WERI-Rb-1 (cell line): ENCODE measurements around the gene CD47.

Experiments
- DNase-seq: peaks from one replicate; pipeline ENCODE4 v3.0.0-alpha.2; 2020
- H3K27ac ChIP-seq: fragments of 250-450 bp; sonication (Bioruptor Pico); 2 replicates; pipeline ENCODE4 v1.5.1; 2020; ENCODE audit warnings: mild to moderate bottlenecking, moderate library complexity
- H3K27me3 ChIP-seq: fragments of 250-450 bp; sonication (Bioruptor Pico); 2 replicates; pipeline ENCODE4 v1.5.1; 2021; ENCODE audit warnings: mild to moderate bottlenecking, low read depth, moderate library complexity; ENCODE audit not compliant: insufficient read depth, severe bottlenecking
- H3K36me3 ChIP-seq: fragments of 250-450 bp; sonication (Bioruptor Pico); 2 replicates; pipeline ENCODE4 v1.5.1; 2020; ENCODE audit warnings: mild to moderate bottlenecking, moderate library complexity
- H3K4me3 ChIP-seq: 2 replicates; pipeline ENCODE4 v1.5.1; 2011; ENCODE audit warnings: low read depth, mild to moderate bottlenecking, control low read depth, low read length
- H3K9me3 ChIP-seq: fragments of 250-450 bp; sonication (Bioruptor Pico); 2 replicates; pipeline ENCODE4 v1.5.1; 2021; ENCODE audit warnings: mild to moderate bottlenecking, moderate library complexity; ENCODE audit not compliant: severe bottlenecking
- TF ChIP-seq, protein P1 (sequence below): IDR thresholded peaks from 2 replicates; pipeline ENCODE4 v1.5.1; 2011; ENCODE audit warnings: low read depth, mild to moderate bottlenecking, control low read depth, inconsistent platforms, low read length

CD47 gene

DNA sequence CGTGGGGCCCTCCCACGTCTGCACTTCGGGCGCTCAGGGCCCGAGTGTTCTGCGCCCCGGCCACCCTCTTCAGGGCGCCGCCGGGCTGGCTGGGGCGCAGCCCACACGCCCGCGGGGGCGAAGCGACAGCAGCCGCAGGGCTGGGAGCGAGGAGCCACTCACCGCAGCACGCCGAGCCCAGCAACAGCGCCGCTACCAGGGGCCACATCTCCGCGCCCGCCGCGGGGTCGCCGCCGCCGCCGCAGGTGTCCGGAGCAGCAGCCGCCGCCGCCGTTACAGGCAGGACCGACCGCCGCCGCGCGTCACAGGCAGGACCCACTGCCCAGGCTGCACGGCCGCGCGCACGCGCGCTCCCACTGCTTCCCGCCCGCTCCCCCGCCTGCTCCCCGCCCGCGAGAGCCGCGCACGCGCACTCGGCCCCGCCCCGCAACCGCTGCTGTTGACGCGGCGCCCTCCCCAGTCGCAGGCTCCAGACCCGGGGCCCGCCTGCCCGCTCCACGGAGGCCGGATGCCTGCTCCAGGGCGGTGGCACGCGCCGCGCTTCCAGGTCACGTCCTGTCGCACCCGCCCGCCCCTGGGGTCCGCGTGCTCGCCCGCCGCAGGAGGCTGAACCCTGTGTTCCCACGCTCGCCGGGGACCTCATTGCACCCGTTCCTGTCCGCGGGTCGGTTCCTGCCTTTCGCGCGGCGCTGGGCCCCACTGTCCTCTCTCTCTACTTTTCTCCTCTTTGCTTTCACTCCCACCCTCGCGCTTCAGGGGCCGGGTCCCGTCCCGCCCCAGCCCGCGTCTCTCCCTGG, at the start of gene CD47:
Gene CD47, minus strand, starts transcription at position 331 of the 797 bp plus-strand sequence. Its CDS starts 123 bp downstream, at position 208.
- peak within 1 kb of the TSS; percentile 96 for H3K4me3 ChIP-seq
- peak within 1 kb of the TSS; percentile 62 for H3K27ac ChIP-seq
- H3K9me3 ChIP-seq: peaks cover 4% of the 10 kb centered on the region
- DNase-seq: peak; percentile 94
- no peaks in the 10 kb centered on the region for H3K27me3 ChIP-seq
- no peaks in the 10 kb centered on the region for H3K36me3 ChIP-seq
- TF ChIP-seq, protein P1, sequence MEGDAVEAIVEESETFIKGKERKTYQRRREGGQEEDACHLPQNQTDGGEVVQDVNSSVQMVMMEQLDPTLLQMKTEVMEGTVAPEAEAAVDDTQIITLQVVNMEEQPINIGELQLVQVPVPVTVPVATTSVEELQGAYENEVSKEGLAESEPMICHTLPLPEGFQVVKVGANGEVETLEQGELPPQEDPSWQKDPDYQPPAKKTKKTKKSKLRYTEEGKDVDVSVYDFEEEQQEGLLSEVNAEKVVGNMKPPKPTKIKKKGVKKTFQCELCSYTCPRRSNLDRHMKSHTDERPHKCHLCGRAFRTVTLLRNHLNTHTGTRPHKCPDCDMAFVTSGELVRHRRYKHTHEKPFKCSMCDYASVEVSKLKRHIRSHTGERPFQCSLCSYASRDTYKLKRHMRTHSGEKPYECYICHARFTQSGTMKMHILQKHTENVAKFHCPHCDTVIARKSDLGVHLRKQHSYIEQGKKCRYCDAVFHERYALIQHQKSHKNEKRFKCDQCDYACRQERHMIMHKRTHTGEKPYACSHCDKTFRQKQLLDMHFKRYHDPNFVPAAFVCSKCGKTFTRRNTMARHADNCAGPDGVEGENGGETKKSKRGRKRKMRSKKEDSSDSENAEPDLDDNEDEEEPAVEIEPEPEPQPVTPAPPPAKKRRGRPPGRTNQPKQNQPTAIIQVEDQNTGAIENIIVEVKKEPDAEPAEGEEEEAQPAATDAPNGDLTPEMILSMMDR: no peak

DNA sequence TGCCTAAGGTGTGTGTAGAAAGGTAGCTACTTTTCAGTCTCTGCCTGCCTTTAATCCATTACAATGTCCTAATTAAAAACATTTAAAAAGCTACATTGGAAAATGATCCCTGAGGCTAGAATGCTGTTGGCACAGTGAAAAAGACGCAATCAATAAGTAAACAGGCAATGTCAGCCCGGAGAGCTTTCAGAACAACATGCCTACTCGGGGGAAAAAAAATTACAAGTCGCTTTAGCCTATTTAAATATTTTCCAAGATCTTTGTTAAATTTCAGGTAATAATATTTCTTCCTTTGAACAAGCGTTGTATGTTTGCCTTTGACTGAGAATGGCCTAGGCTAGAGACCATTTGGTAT, 46.6 kb upstream of the CD47 start:
- no peak overlapping the region for H3K27ac ChIP-seq
- no peaks in the 10 kb centered on the region for H3K36me3 ChIP-seq
- no peak for DNase-seq
- H3K27me3 ChIP-seq: no peaks in the 10 kb centered on the region
- H3K9me3 ChIP-seq: no peaks in the 10 kb centered on the region
- TF ChIP-seq, protein P1: no peak
- H3K4me3 ChIP-seq: no peak overlapping the region

DNA sequence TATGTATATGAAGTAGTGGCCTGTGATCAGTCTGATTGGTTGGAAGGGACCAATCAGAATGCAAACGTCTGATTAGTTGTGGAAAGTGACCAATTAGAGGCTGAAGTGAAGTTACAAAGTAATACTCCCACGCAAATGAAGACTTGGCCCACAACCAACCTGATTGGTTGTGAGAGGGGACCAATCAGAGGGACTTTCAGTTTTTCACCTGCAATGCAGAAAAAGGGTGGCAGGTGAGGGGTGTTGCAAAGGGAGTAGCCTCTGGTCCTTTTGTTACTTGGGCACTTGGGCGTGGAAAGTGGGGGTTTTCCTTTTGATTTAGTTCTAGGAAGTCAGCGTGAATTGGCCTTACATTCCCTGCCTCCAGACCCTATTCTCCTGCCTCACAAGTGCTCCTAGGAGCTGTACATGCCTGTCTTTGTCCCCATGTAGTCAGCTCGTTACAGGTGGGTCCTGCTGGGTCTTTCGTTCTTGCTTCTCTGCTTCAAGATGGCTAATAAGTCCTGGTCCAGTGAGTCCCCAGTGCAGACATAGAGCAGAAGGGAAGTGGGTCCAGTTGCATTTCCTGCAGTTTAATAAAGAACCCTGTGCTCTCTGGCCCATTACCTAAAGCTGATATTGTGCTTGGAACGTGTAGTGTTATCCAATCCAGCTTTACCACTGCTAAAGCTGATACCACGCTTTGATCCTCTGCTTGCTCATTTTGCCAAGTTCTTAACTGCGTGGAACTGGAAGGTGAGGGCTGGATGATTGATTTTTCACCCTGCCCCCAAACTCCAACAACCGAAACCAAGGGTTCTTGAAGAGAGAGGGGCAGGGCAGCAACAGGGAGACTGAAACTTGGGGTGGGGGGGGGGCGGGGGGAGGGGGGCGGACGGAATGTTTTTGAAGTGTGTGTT, 46.0 kb upstream of the CD47 start:
- DNase-seq: no peak
- H3K27me3 ChIP-seq: no peaks in the 10 kb centered on the region
- TF ChIP-seq, protein P1: no peak
- H3K4me3 ChIP-seq: no peak overlapping the region
- H3K9me3 ChIP-seq: no peaks in the 10 kb centered on the region
- H3K27ac ChIP-seq: no peak overlapping the region
- H3K36me3 ChIP-seq: no peaks in the 10 kb centered on the region

DNA sequence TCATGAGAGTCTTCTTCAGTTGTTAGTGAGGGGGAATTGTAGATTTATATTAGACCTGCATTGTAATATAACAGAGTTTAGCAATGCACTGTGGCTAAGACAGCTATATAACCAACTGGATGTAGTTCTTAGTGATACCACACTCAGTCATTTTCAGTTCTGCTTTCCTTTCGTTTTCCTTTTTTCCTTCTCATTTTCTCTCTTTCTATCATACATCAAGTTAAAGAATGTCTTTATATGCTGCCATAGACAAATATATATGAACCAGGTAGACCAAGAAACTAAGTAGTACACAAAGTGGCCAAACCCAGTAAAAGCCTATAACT, 43.7 kb upstream of the CD47 start:
- Histone ChIP-seq H3K27me3 (no peaks in the 10 kb centered on the region), H3K9me3 (no peaks in the 10 kb centered on the region), H3K4me3 (no peak overlapping the region), H3K36me3 (no peaks in the 10 kb centered on the region), H3K27ac (no peak overlapping the region)
- no peak for DNase-seq
- TF ChIP-seq, protein P1: no peak

DNA sequence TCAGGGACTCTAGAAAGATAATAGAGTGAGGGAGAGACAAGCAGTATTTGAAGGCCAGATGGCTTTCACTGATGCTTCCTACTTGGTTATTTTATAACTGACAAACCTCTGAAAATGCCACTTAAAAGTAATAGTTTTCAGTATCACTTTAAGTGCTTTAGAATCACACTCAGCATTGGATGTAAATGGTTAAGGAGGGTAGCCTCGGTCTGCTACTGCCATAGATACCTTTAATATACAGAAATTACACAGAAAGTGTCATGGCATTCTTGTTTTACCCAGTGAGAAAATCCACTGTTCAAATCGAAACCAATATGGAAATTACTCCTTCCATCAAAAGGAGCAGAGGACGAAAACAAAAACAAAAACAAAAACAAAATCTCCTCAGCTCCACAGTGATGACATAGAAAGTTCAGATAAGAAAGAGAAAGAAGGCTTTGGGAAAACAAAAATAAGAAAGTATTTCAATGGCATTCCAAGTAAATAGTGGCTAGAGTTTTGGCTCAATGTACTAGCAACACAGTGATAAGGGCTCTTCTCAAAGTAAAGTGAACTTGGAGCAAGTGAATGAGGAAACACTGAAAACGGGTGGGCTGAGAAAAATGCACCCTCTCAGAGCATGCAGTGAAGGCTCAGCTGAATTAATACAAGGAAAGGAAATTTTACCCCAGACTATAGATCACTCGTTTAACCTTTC, 43.2 kb upstream of the CD47 start:
- Histone ChIP-seq H3K27me3 (no peaks in the 10 kb centered on the region), H3K27ac (no peak overlapping the region), H3K9me3 (no peaks in the 10 kb centered on the region), H3K4me3 (no peak overlapping the region), H3K36me3 (no peaks in the 10 kb centered on the region)
- DNase-seq: no peak
- TF ChIP-seq, protein P1: no peak
